PC-9 (cell line): Measurements from ENCODE around the gene GP1BB.

Experiments used
- EZH2 ChIP-seq: fragments of 200-600 bp; sonication (generic); IDR thresholded peaks from 2 replicates; pipeline ENCODE4 v1.8.0; 2017; ENCODE audit warnings: antibody characterized with exemption, low read depth
- TF ChIP-seq, protein P1 (sequence below): fragments of 200-600 bp; sonication (generic); conservative IDR thresholded peaks from 2 replicates; pipeline ENCODE4 v1.6.1; 2017; ENCODE audit warnings: mixed run types, antibody characterized with exemption, mild to moderate bottlenecking, moderate library complexity

DNA sequence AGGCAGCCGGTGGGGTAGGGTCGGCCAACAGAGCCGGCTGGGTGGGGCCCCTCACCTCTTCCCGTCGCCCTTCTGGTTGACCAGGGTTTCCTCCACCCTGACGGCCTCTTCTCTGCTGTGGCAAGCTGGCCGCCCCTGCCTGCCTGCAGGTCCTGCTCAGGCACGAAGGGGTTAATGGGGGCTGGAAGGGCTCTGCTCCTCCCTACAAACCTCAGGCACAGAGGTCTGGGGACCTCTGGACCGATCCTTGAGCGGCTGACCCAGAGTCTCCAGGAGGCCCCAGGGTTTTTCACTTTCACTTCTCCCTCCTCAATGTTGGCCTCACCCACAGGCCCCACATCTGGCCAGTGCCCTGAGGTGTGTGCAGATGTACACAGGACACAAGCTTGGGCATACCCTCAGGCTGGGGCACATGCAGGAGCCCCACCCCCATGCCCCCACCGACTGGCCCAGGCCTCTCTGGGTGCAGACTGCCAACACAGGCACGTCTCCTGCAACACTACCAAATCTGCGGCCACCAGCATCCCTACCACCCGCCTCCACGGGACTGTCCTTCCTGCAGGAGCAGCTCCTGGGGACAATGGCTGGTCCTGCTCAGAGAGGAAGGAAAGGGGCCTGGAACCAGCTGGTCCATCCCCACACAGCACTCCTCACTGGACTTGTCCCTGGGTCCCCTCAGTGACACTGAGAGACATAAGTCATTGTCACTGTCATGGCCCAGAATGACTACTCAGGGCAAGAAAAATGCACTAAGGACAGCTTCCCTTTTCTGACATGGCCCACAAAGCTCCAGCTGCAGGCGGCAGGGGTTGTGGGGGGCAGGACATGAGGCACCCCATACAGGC, 34.0 kb downstream of the GP1BB start:
- TF ChIP-seq, protein P1, sequence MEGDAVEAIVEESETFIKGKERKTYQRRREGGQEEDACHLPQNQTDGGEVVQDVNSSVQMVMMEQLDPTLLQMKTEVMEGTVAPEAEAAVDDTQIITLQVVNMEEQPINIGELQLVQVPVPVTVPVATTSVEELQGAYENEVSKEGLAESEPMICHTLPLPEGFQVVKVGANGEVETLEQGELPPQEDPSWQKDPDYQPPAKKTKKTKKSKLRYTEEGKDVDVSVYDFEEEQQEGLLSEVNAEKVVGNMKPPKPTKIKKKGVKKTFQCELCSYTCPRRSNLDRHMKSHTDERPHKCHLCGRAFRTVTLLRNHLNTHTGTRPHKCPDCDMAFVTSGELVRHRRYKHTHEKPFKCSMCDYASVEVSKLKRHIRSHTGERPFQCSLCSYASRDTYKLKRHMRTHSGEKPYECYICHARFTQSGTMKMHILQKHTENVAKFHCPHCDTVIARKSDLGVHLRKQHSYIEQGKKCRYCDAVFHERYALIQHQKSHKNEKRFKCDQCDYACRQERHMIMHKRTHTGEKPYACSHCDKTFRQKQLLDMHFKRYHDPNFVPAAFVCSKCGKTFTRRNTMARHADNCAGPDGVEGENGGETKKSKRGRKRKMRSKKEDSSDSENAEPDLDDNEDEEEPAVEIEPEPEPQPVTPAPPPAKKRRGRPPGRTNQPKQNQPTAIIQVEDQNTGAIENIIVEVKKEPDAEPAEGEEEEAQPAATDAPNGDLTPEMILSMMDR, result no peak
- TF ChIP-seq EZH2, result no peak
